CD4-positive, CD25-positive, alpha-beta regulatory T cell (primary cell): ENCODE data around the gene VPREB3. TPM values are rescaled to one million over a fixed set of nuclear protein-coding genes. Genes with fewer than 3 reads are reported as not detected.
"Not testable (repeated sequence)": the region's sequence is repeated elsewhere in the genome, so short reads cannot be mapped to it uniquely, and the experiment has no call there.

Experiments
- ATAC-seq, 2 donors: fragments of 150-1000 bp; cut with Tn5 transposase; one replicate each; pipeline ENCODE4 v1.10.0; 2021; ENCODE audit warnings: low read depth in 2 of 2, moderate number of reproducible peaks in 2 of 2, moderate library complexity in 1 of 2
- DNase-seq, 3 donors: peaks; one replicate each; pipeline versions ENCODE4 v3.0.0 to v3.0.0-alpha.2; 2012 to 2022; ENCODE audit warnings: mixed read lengths in 1 of 3
- H3K27ac ChIP-seq: one replicate; pipeline ENCODE4 v1.7.0; 2013; ENCODE audit warnings: mild to moderate bottlenecking, low read length; ENCODE audit not compliant: insufficient read depth, poor library complexity, severe bottlenecking
- H3K27me3 ChIP-seq: one replicate; pipeline ENCODE4 v1.7.0; 2013; ENCODE audit warnings: low read length; ENCODE audit not compliant: control insufficient read depth, insufficient read depth
- H3K36me3 ChIP-seq: one replicate; pipeline ENCODE4 v1.7.0; 2013; ENCODE audit warnings: mild to moderate bottlenecking, low read length, moderate library complexity; ENCODE audit not compliant: control insufficient read depth, insufficient read depth
- H3K4me1 ChIP-seq: 2 replicates; pipeline ENCODE4 v1.7.0; 2013; ENCODE audit warnings: mild to moderate bottlenecking, low read length; ENCODE audit not compliant: insufficient read depth, control insufficient read depth, poor library complexity, severe bottlenecking
- H3K4me3 ChIP-seq: one replicate; pipeline ENCODE4 v1.7.0; 2013; ENCODE audit warnings: low read depth, mild to moderate bottlenecking, low read length, moderate library complexity
- H3K9me3 ChIP-seq, 2 experiments: 1 replicate in 1 of 2; 2 replicates in 1 of 2; pipeline ENCODE4 v1.7.0; 2013; ENCODE audit warnings: low read length in 2 of 2, mild to moderate bottlenecking in 1 of 2, moderate library complexity in 1 of 2; ENCODE audit not compliant: control insufficient read depth in 2 of 2
- H3K27ac Mint-ChIP-seq, 3 donors: one replicate each; pipeline ENCODE4 v1.8.0; 2020 to 2022; ENCODE audit warnings: mild to moderate bottlenecking in 3 of 3, mixed read lengths in 3 of 3, moderate library complexity in 2 of 3
- H3K27me3 Mint-ChIP-seq: one replicate; pipeline ENCODE4 v1.8.0; 2022; ENCODE audit warnings: mild to moderate bottlenecking, mixed read lengths
- H3K36me3 Mint-ChIP-seq: one replicate; pipeline ENCODE4 v1.8.0; 2020; ENCODE audit warnings: mixed read lengths
- H3K4me1 Mint-ChIP-seq, 4 donors: one replicate each; pipeline ENCODE4 v1.8.0; 2020 to 2022; ENCODE audit warnings: mixed read lengths in 4 of 4, mild to moderate bottlenecking in 1 of 4
- H3K4me3 Mint-ChIP-seq, 4 donors: one replicate each; pipeline ENCODE4 v1.8.0; 2020 to 2022; ENCODE audit warnings: mild to moderate bottlenecking in 4 of 4, mixed read lengths in 4 of 4, moderate library complexity in 3 of 4
- H3K9me3 Mint-ChIP-seq, 7 donors: one replicate each; pipeline ENCODE4 v1.8.0; 2020 to 2022; ENCODE audit warnings: mixed read lengths in 7 of 7, mild to moderate bottlenecking in 3 of 7, moderate library complexity in 2 of 7
- polyA plus RNA-seq, 4 donors: library from polyadenylated mRNA; unstranded; fragments of 300-500 nt; fragmentation: Illumina TruSeq; gene quantifications; one replicate each; pipeline ENCODE4 v1.2.3, GENCODE V29; 2021
- total RNA-seq: library from RNA; stranded (reverse); gene quantifications from one replicate; pipeline ENCODE4 v1.2.3, GENCODE V29; 2022

VPREB3 gene
- total and polyA plus RNA-seq, 5 donors from 2014 or later, result 0.74 to 4.5 (median 1.5) TPM; not detected in 1

- no peak for ATAC-seq
- Histone ChIP-seq H3K27ac (no peak overlapping the region), H3K4me1 (no peaks in the 10 kb centered on the region), H3K27me3 (no peaks in the 10 kb centered on the region), H3K4me3 (no peak overlapping the region), H3K9me3 (peaks cover 2 to 4% of the 10 kb centered on the region in 2 experiments), H3K36me3 (peaks cover 19% of the 10 kb centered on the region)
- H3K9me3 Mint-ChIP-seq, result peaks cover 0 to 4% (median 0%) of the 10 kb centered on the region in 7 donors
- no peaks in the 10 kb centered on the region for H3K27me3 Mint-ChIP-seq
- DNase-seq, result no peak
- no peak overlapping the region for H3K4me3 Mint-ChIP-seq
- H3K36me3 Mint-ChIP-seq, result peaks cover 24% of the 10 kb centered on the region
- peaks cover 0 to 3% (median 0%) of the 10 kb centered on the region in 4 donors for H3K4me1 Mint-ChIP-seq
- H3K27ac Mint-ChIP-seq, result no peak overlapping the region
Measured at GRCh38 chr22:23742505-23743264, 11.5 kb downstream of the VPREB3 start.

DNA sequence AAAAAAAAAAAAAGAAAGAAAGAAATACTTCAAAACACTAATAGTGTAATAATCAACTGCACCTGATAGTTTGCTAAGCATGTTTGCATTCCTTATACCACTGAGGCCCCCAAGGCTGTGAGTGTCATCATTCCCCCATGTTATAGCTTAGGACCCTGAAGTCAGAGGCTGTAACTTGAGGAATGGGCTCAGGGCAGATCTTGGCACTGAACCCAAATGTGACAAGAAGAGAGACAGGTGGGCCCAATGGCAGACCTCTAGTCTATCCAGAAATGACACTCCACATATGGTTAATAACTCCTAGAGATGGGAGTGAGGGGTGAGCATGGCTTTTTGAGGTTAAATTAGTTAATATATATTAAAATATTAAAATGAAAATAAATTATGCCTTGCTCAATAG lies 16.5 kb downstream of the VPREB3 start:
- H3K4me3 ChIP-seq, result no peak overlapping the region
- no peaks in the 10 kb centered on the region for H3K27me3 ChIP-seq
- ATAC-seq (no peak), DNase-seq (no peak)
- H3K4me3 Mint-ChIP-seq, result no peak overlapping the region
- H3K36me3 ChIP-seq, result peaks cover under 1% of the 10 kb centered on the region
- no peaks in the 10 kb centered on the region for H3K9me3 Mint-ChIP-seq
- H3K4me1 Mint-ChIP-seq, result no peaks in the 10 kb centered on the region
- no peaks in the 10 kb centered on the region for H3K27me3 Mint-ChIP-seq
- H3K27ac ChIP-seq, result no peak overlapping the region
- H3K36me3 Mint-ChIP-seq, result no peaks in the 10 kb centered on the region
- H3K27ac Mint-ChIP-seq, result no peak overlapping the region
- no peaks in the 10 kb centered on the region for H3K4me1 ChIP-seq
- no peaks in the 10 kb centered on the region for H3K9me3 ChIP-seq

DNA sequence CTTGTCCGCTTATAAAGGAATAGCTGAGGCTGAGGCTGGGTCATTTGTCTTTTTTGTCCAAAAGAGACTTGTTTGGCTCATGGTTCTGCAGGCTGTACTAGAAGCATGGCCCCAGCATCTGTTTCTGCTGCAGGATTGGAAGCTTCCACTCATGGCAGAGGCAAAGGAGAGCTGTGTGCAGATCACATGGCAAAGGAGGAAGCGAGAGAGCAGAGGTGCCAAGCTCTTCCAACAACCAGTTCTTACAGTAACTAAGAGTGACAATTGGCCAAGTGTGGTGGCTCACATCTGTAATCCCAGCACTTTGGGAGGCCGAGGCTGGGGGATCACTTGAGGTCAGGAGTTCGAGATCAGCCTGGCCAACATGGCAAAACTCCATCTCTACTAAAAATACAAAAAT lies 26.1 kb downstream of the VPREB3 start:
- not testable (repeated sequence) for H3K36me3 ChIP-seq, H3K27ac ChIP-seq, H3K4me1 Mint-ChIP-seq, H3K4me1 ChIP-seq, H3K36me3 Mint-ChIP-seq, DNase-seq, H3K9me3 ChIP-seq, H3K27me3 ChIP-seq, H3K4me3 Mint-ChIP-seq, H3K4me3 ChIP-seq, H3K9me3 Mint-ChIP-seq, ATAC-seq
- Mint-ChIP-seq H3K27ac (peak overlapping the region in 1 of 3 donors; percentile 46), H3K27me3 (peaks cover 16% of the 10 kb centered on the region)

GRCh38 chr22:23722724-23723123 lies 31.5 kb downstream of the VPREB3 start:
- H3K4me1 ChIP-seq, result no peaks in the 10 kb centered on the region
- no peaks in the 10 kb centered on the region for H3K9me3 ChIP-seq
- DNase-seq (no peak), ATAC-seq (no peak)
- H3K27ac ChIP-seq, result no peak overlapping the region
- Mint-ChIP-seq H3K27me3 (peaks cover 14% of the 10 kb centered on the region), H3K4me3 (no peak overlapping the region), H3K9me3 (no peaks in the 10 kb centered on the region), H3K4me1 (no peaks in the 10 kb centered on the region), H3K36me3 (no peaks in the 10 kb centered on the region), H3K27ac (no peak overlapping the region)
- H3K36me3 ChIP-seq, result no peaks in the 10 kb centered on the region
- H3K27me3 ChIP-seq, result no peaks in the 10 kb centered on the region
- no peak overlapping the region for H3K4me3 ChIP-seq

- Histone ChIP-seq H3K4me3 (no peak overlapping the region), H3K4me1 (peaks cover 2% of the 10 kb centered on the region), H3K27me3 (no peaks in the 10 kb centered on the region), H3K36me3 (no peaks in the 10 kb centered on the region), H3K9me3 (no peaks in the 10 kb centered on the region), H3K27ac (no peak overlapping the region)
- no peak overlapping the region for H3K27ac Mint-ChIP-seq
- no peaks in the 10 kb centered on the region for H3K36me3 Mint-ChIP-seq
- ATAC-seq (no peak), DNase-seq (no peak)
- H3K9me3 Mint-ChIP-seq, result no peaks in the 10 kb centered on the region
- H3K27me3 Mint-ChIP-seq, result peaks cover 12% of the 10 kb centered on the region
- peaks cover 0 to 4% (median 0%) of the 10 kb centered on the region in 4 donors for H3K4me1 Mint-ChIP-seq
- H3K4me3 Mint-ChIP-seq, result no peak overlapping the region
Measured at GRCh38 chr22:23722160-23722559, 32.1 kb downstream of the VPREB3 start.

DNA sequence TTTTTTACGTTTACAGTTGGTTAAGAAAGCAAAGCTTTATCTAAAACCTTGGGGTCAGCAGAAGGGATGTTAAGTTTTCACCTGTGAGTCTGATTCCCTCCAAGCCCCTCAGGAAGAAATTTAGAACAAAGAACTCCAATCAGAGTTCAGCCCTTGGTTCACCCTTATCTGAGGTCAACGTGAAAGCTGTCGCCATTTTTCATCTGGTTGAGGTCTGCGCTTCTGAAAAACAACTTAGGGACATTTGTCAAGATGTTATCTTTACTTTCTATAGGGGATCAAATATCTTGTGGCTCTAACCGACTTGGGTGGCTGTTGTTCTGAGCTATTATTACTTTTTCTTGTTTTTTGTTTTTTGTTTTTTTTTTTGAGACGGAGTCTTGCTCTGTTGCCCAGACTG lies 33.4 kb downstream of the VPREB3 start:
- Mint-ChIP-seq H3K4me3 (no peak overlapping the region), H3K27me3 (peaks cover 6% of the 10 kb centered on the region), H3K27ac (no peak overlapping the region), H3K36me3 (no peaks in the 10 kb centered on the region), H3K4me1 (peaks cover 0 to 11% (median 0%) of the 10 kb centered on the region in 4 donors), H3K9me3 (no peaks in the 10 kb centered on the region)
- H3K4me1 ChIP-seq, result peaks cover 11% of the 10 kb centered on the region
- no peaks in the 10 kb centered on the region for H3K27me3 ChIP-seq
- H3K36me3 ChIP-seq, result no peaks in the 10 kb centered on the region
- H3K4me3 ChIP-seq, result no peak overlapping the region
- no peak overlapping the region for H3K27ac ChIP-seq
- no peaks in the 10 kb centered on the region for H3K9me3 ChIP-seq
- no peak for DNase-seq
- no peak for ATAC-seq

DNA sequence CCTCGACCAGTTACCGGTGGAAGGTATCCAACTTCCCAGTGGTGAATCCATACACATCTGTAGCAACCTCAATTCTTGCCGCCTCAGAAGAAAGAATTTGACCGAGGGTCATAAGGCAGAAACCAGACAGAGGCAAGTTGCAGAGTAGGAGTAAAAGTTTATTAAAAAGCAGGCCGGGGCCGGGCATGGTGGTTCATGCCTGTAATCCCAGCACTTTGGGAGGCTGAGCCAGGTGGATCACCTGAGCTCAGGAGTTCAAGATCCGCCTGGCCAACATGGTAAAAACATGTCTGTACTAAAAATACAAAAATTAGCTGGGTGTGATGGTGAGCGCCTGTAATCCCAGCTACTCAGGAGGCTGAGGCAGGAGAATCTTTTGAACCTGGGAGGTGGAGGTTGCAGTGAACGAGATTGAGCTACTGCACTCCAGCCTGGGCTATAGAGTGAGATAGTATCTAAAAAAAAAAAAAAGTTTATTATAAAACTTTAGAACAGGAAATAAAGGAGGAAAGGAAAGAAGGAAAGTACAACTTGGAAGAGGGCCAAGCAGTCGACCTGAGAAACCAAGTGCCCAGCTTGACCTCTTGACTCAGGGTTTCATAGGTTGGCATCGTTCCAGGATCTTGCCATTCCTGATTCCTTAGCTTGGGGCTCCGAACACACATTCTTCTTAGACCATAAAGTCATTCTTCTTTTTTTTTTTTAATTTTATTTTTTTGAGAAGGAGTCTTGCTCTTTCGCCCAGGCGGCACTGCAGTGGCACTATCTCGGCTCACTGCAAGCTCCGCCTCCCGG lies 35.7 kb downstream of the VPREB3 start:
- no peak overlapping the region for H3K27ac ChIP-seq
- peaks cover 0 to 2% (median 0%) of the 10 kb centered on the region in 7 donors for H3K9me3 Mint-ChIP-seq
- H3K27me3 ChIP-seq, result no peaks in the 10 kb centered on the region
- no peaks in the 10 kb centered on the region for H3K27me3 Mint-ChIP-seq
- DNase-seq (no peak), ATAC-seq (no peak)
- H3K4me1 ChIP-seq, result peaks cover 16% of the 10 kb centered on the region
- no peak overlapping the region for H3K27ac Mint-ChIP-seq
- peaks cover 0 to 25% (median 7%) of the 10 kb centered on the region in 4 donors for H3K4me1 Mint-ChIP-seq
- peaks cover 8% of the 10 kb centered on the region for H3K36me3 Mint-ChIP-seq
- no peak overlapping the region for H3K4me3 ChIP-seq
- no peaks in the 10 kb centered on the region for H3K9me3 ChIP-seq
- peak overlapping the region; percentile 61 to 84 (median 74) for H3K4me3 Mint-ChIP-seq
- H3K36me3 ChIP-seq, result peaks cover 9% of the 10 kb centered on the region
